ENCODE results near the gene DUS4L.

DUS4L gene

GRCh38 chr7:107591421-107591820, 27.6 kb downstream of the DUS4L start:
- TF ChIP-seq CTCF (IDR thresholded peaks at IDR 0.05; ENCODE audit: borderline replicate concordance, extremely low read depth, low read length, poor library complexity, severe bottlenecking) (no peak), EZH2 (IDR thresholded peaks at IDR 0.05; ENCODE audit: borderline replicate concordance, low read depth, low read length, severe bottlenecking) (no peak)
- no peak for ATAC-seq (ENCODE audit: insufficient read depth, low read depth)
- Histone ChIP-seq H3K4me2 (ENCODE audit: insufficient read depth, low read length) (no peak overlapping the region), H3K9me3 (ENCODE audit: insufficient read depth, low read length, severe bottlenecking) (no peaks in the 10 kb centered on the region), H3K27ac (ENCODE audit: low read length) (no peak overlapping the region), H3K4me1 (ENCODE audit: insufficient read depth, low read length) (no peaks in the 10 kb centered on the region), H3K4me3 (ENCODE audit: low read depth in 1 of 2, low read length in 2 of 2) (no peak overlapping the region), H3K27me3 (ENCODE audit: insufficient read depth, low read length, poor library complexity) (no peaks in the 10 kb centered on the region), H3K36me3 (ENCODE audit: insufficient read depth, low read length) (peaks cover 20% of the 10 kb centered on the region), H4K20me1 (ENCODE audit: insufficient read depth, low read length) (no peaks in the 10 kb centered on the region), H2AFZ (ENCODE audit: low read depth, low read length) (no peak overlapping the region), H3K9ac (ENCODE audit: low read depth, low read length) (no peak overlapping the region), H3K79me2 (ENCODE audit: insufficient read depth, low read length) (no peaks in the 10 kb centered on the region)
- no peak for DNase-seq

- Histone ChIP-seq H3K4me2 (ENCODE audit: insufficient read depth, low read length) (no peak overlapping the region), H3K4me3 (ENCODE audit: low read depth in 1 of 2, low read length in 2 of 2) (no peak overlapping the region)
- no peak for ATAC-seq (ENCODE audit: insufficient read depth, low read depth)
Measured at GRCh38 chr7:107592361-107593024, 28.7 kb downstream of the DUS4L start.

GRCh38 chr7:107593025-107593410, 29.2 kb downstream of the DUS4L start:
- no peaks in the 10 kb centered on the region for H3K9me3 ChIP-seq (ENCODE audit: insufficient read depth, low read length, severe bottlenecking)
- H3K4me3 ChIP-seq (ENCODE audit: low read depth in 1 of 2, low read length in 2 of 2): no peak overlapping the region
- no peak overlapping the region for H3K9ac ChIP-seq (ENCODE audit: low read depth, low read length)
- H3K27me3 ChIP-seq (ENCODE audit: insufficient read depth, low read length, poor library complexity): no peaks in the 10 kb centered on the region
- no peaks in the 10 kb centered on the region for H4K20me1 ChIP-seq (ENCODE audit: insufficient read depth, low read length)
- no peak overlapping the region for H2AFZ ChIP-seq (ENCODE audit: low read depth, low read length)
- ATAC-seq (ENCODE audit: insufficient read depth, low read depth): no peak
- no peak for DNase-seq
- TF ChIP-seq CTCF (IDR thresholded peaks at IDR 0.05; ENCODE audit: borderline replicate concordance, extremely low read depth, low read length, poor library complexity, severe bottlenecking): no peak
- TF ChIP-seq EZH2 (IDR thresholded peaks at IDR 0.05; ENCODE audit: borderline replicate concordance, low read depth, low read length, severe bottlenecking): no peak
- peaks cover 25% of the 10 kb centered on the region for H3K36me3 ChIP-seq (ENCODE audit: insufficient read depth, low read length)
- H3K27ac ChIP-seq (ENCODE audit: low read length): no peak overlapping the region
- H3K4me2 ChIP-seq (ENCODE audit: insufficient read depth, low read length): no peak overlapping the region
- no peaks in the 10 kb centered on the region for H3K4me1 ChIP-seq (ENCODE audit: insufficient read depth, low read length)
- no peaks in the 10 kb centered on the region for H3K79me2 ChIP-seq (ENCODE audit: insufficient read depth, low read length)

More at GRCh38 chr7:107592361-107593024, 28.7 kb downstream of the DUS4L start:
- Histone ChIP-seq H2AFZ (ENCODE audit: low read depth, low read length) (no peak overlapping the region), H3K27ac (ENCODE audit: low read length) (no peak overlapping the region), H3K36me3 (ENCODE audit: insufficient read depth, low read length) (peaks cover 21% of the 10 kb centered on the region), H3K79me2 (ENCODE audit: insufficient read depth, low read length) (no peaks in the 10 kb centered on the region), H3K4me1 (ENCODE audit: insufficient read depth, low read length) (no peaks in the 10 kb centered on the region), H3K27me3 (ENCODE audit: insufficient read depth, low read length, poor library complexity) (no peaks in the 10 kb centered on the region), H3K9me3 (ENCODE audit: insufficient read depth, low read length, severe bottlenecking) (no peaks in the 10 kb centered on the region), H3K9ac (ENCODE audit: low read depth, low read length) (no peak overlapping the region), H4K20me1 (ENCODE audit: insufficient read depth, low read length) (no peaks in the 10 kb centered on the region)
- TF ChIP-seq CTCF (IDR thresholded peaks at IDR 0.05; ENCODE audit: borderline replicate concordance, extremely low read depth, low read length, poor library complexity, severe bottlenecking) (no peak), EZH2 (IDR thresholded peaks at IDR 0.05; ENCODE audit: borderline replicate concordance, low read depth, low read length, severe bottlenecking) (no peak)
- DNase-seq: no peak
